Measurements from ENCODE around the gene KPNA6.
"Not testable (repeated sequence)": the region's sequence is repeated elsewhere in the genome, so short reads cannot be mapped to it uniquely, and the experiment has no call there.

KPNA6 gene

GRCh38 chr1:32107742-32108661 is at the start of gene KPNA6:
KPNA6 (plus strand) TSS chr1:32108056; CDS start chr1:32108131, 75 bp downstream.
- DNase-seq, result peak; percentile 88

GRCh38 chr1:32060914-32061313 is 46.9 kb upstream of the KPNA6 start:
- DNase-seq, result no peak

- no peak for DNase-seq
Measured at GRCh38 chr1:32062867-32063230, 45.0 kb upstream of the KPNA6 start.

GRCh38 chr1:32063261-32063681 is 44.6 kb upstream of the KPNA6 start:
- peak; percentile 19 for DNase-seq

GRCh38 chr1:32065613-32066488 is 42.0 kb upstream of the KPNA6 start:
- not testable (repeated sequence) for DNase-seq

GRCh38 chr1:32066489-32066873 is 41.4 kb upstream of the KPNA6 start:
- DNase-seq, result no peak

GRCh38 chr1:32068957-32069588 is 38.8 kb upstream of the KPNA6 start:
- no peak for DNase-seq

- peak; percentile 63 for DNase-seq
Measured at GRCh38 chr1:32071758-32072621, 35.9 kb upstream of the KPNA6 start.

GRCh38 chr1:32072622-32073298 is 35.1 kb upstream of the KPNA6 start, which contains the start of gene TMEM39B:
TMEM39B (plus strand) TSS chr1:32072939; CDS start chr1:32073048, 109 bp downstream.
- DNase-seq, result peak; percentile 79

- no peak for DNase-seq
Measured at GRCh38 chr1:32073299-32074229, 34.3 kb upstream of the KPNA6 start.

- no peak for DNase-seq
Measured at GRCh38 chr1:32074841-32075240, 33.0 kb upstream of the KPNA6 start.

- DNase-seq, result no peak
Measured at GRCh38 chr1:32077451-32077850, 30.4 kb upstream of the KPNA6 start.

- no peak for DNase-seq
Measured at GRCh38 chr1:32082022-32082421, 25.8 kb upstream of the KPNA6 start.

- not testable (repeated sequence) for DNase-seq
Measured at GRCh38 chr1:32086381-32086780, 21.5 kb upstream of the KPNA6 start.

- no peak for DNase-seq
Measured at GRCh38 chr1:32091176-32091575, 16.7 kb upstream of the KPNA6 start.

GRCh38 chr1:32091591-32091990 is 16.3 kb upstream of the KPNA6 start:
- no peak for DNase-seq

- no peak for DNase-seq
Measured at GRCh38 chr1:32094746-32095521, 12.9 kb upstream of the KPNA6 start.

GRCh38 chr1:32099426-32099825 is 8.4 kb upstream of the KPNA6 start:
- DNase-seq, result no peak

GRCh38 chr1:32100359-32100758 is 7.5 kb upstream of the KPNA6 start:
- DNase-seq, result no peak

Measured in NCI-H510A treated with DMSO at 0.1 percent for 48 hours (cell line).